ENCODE measurements around the gene HIVEP1. TPM values are rescaled to one million over a fixed set of nuclear protein-coding genes. Genes with fewer than 3 reads are reported as not detected.

HIVEP1 gene
- total RNA-seq, 6 experiments from 2014 or later: 13.2 to 23.3 (median 17.8) TPM

- Histone ChIP-seq H3K4me1 (no peaks in the 10 kb centered on the region), H3K36me3 (no peaks in the 10 kb centered on the region), H3K9me3 (no peaks in the 10 kb centered on the region), H3K27me3 (no peaks in the 10 kb centered on the region), H3K27ac (no peak overlapping the region), H3K4me3 (no peak overlapping the region)
- DNase-seq (no peak), ATAC-seq (no peak)
- intact Hi-C loops (cut with DNase I): no loop called here
- 82% methylated on average over 5 of the region's 5 CpGs for WGBS (ENCODE audit: insufficient coverage, low coverage, low lambda C conversion rate, missing lambda C conversion rate)
- no peak for TF ChIP-seq POLR2A (IDR thresholded peaks at IDR 0.05)
- TF ChIP-seq, protein P1, sequence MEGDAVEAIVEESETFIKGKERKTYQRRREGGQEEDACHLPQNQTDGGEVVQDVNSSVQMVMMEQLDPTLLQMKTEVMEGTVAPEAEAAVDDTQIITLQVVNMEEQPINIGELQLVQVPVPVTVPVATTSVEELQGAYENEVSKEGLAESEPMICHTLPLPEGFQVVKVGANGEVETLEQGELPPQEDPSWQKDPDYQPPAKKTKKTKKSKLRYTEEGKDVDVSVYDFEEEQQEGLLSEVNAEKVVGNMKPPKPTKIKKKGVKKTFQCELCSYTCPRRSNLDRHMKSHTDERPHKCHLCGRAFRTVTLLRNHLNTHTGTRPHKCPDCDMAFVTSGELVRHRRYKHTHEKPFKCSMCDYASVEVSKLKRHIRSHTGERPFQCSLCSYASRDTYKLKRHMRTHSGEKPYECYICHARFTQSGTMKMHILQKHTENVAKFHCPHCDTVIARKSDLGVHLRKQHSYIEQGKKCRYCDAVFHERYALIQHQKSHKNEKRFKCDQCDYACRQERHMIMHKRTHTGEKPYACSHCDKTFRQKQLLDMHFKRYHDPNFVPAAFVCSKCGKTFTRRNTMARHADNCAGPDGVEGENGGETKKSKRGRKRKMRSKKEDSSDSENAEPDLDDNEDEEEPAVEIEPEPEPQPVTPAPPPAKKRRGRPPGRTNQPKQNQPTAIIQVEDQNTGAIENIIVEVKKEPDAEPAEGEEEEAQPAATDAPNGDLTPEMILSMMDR (IDR thresholded peaks at IDR 0.05): no peak
Measured at GRCh38 chr6:11977193-11977592, 34.9 kb upstream of the HIVEP1 start.

DNA sequence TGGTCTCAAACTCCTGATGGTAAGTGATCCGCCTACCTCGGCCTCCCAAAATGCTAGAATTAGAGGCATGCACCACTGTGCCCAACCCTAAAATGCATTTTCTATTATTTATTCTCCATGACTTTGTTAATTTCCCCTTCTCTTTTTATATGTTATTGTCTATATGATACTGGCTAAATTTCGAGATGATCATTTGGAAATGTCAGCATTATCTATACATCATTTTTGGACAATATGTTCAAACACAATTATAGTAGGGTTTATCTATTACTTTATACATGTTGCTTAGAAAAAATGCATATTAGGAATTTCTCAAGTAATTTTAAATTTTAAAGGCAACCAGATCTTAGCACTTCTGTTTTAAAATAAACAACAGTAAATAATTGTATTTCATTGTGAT lies 34.4 kb upstream of the HIVEP1 start:
- Histone ChIP-seq H3K36me3 (no peaks in the 10 kb centered on the region), H3K4me3 (no peak overlapping the region), H3K27me3 (no peaks in the 10 kb centered on the region), H3K27ac (no peak overlapping the region), H3K9me3 (no peaks in the 10 kb centered on the region), H3K4me1 (no peaks in the 10 kb centered on the region)
- no peak for DNase-seq
- 96% methylated on average over 3 of the region's 3 CpGs for WGBS (ENCODE audit: insufficient coverage, low coverage, low lambda C conversion rate, missing lambda C conversion rate)
- TF ChIP-seq, protein P1 (IDR thresholded peaks at IDR 0.05): no peak
- no peak for TF ChIP-seq POLR2A (IDR thresholded peaks at IDR 0.05)
- intact Hi-C loops (cut with DNase I): no loop called here
- ATAC-seq: no peak

DNA sequence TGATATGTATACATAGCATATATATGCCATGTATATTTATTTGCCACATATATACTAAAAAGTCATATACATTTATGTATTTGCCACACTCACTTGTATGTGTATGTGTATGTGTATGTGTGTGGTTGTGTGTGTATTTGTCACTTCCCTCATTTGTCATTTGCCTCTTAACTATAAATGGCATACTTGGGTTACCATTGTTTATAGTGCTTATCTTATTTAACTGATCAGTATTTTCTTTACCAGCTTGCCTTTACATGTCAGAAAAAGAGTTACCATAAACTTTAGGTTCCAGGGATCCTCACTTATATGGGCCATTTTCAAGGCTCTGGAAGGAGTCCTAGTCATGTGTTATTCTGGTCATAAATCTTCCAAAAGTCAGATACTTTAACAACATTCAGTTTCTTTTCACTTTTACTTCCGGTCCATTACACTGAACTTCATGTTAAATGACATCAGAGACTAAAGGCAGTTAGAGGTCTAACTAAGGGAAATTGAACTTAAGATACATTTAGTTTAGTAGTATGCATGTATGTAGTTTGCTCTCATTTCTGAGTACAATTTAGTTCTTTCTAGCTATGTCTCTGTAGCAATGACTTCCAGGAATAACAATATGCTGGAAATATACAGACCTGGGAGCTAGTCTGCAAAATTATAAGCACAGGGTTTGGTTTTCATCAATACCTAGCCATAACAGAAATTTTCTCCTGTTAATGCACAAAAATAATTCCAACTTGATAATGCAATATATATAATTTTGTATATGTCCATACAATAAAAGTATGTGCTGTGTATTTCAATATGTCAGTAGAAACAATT lies 33.7 kb upstream of the HIVEP1 start:
- H3K4me1 ChIP-seq: no peaks in the 10 kb centered on the region
- no peak overlapping the region for H3K27ac ChIP-seq
- no peaks in the 10 kb centered on the region for H3K36me3 ChIP-seq
- intact Hi-C loops (cut with DNase I): no loop called here
- no peaks in the 10 kb centered on the region for H3K27me3 ChIP-seq
- no peaks in the 10 kb centered on the region for H3K9me3 ChIP-seq
- WGBS (ENCODE audit: insufficient coverage, low coverage, low lambda C conversion rate, missing lambda C conversion rate): 18% methylated on average over 1 of the region's 1 CpG
- no peak for TF ChIP-seq POLR2A (IDR thresholded peaks at IDR 0.05)
- TF ChIP-seq, protein P1 (IDR thresholded peaks at IDR 0.05): no peak
- no peak for DNase-seq
- no peak for ATAC-seq
- no peak overlapping the region for H3K4me3 ChIP-seq

DNA sequence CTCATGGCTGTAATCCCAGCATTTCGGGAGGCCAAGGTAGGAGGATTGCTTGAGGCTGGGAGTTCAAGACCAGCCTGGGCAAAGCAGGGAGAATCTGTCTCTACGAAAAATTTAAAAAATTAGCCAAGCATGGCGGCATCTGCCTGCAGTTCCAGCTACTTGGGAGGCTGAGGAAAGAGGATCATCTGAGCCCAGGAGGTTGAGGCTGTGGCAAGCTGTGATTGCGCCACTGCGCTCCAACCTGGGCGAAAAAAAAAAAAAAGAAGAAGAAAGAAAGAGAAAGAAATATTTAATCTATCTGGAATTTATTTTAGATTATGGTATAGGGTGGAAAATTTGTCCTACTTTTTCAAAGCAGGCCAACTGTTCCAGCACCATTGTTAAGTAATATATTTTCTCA lies 32.2 kb upstream of the HIVEP1 start:
- no peak overlapping the region for H3K4me3 ChIP-seq
- H3K27me3 ChIP-seq: no peaks in the 10 kb centered on the region
- H3K27ac ChIP-seq: no peak overlapping the region
- DNase-seq (no peak), ATAC-seq (no peak)
- no peaks in the 10 kb centered on the region for H3K4me1 ChIP-seq
- WGBS (ENCODE audit: insufficient coverage, low coverage, low lambda C conversion rate, missing lambda C conversion rate): 96% methylated on average over 6 of the region's 6 CpGs
- no peaks in the 10 kb centered on the region for H3K9me3 ChIP-seq
- no peak for TF ChIP-seq POLR2A (IDR thresholded peaks at IDR 0.05)
- TF ChIP-seq, protein P1 (IDR thresholded peaks at IDR 0.05): no peak
- H3K36me3 ChIP-seq: no peaks in the 10 kb centered on the region
- intact Hi-C loops (cut with DNase I): no loop called here

Data from right lobe of liver (tissue), 6 donors.